Cardiac fibroblast (primary cell): ENCODE measurements around the gene DDN.

Source experiments
- DNase-seq, 2 donors: peaks; one replicate each; pipeline versions ENCODE4 v3.0.0 to v3.0.0-alpha.2; 2010; ENCODE audit warnings: low read depth in 2 of 2
- H3K4me3 ChIP-seq, 2 donors: replicated peaks in 1 of 2; 1 replicate in 1 of 2; 2 replicates in 1 of 2; pipeline ENCODE4 v1.5.1; 2011; ENCODE audit warnings: low read depth in 2 of 2, low read length in 2 of 2, mild to moderate bottlenecking in 2 of 2, moderate library complexity in 1 of 2
- CTCF ChIP-seq: IDR thresholded peaks from one replicate; pipeline ENCODE4 v1.5.1; 2011; ENCODE audit warnings: low read depth, mild to moderate bottlenecking, low read length, inconsistent platforms

DDN gene

GRCh38 chr12:48956279-48957140 is 42.7 kb downstream of the DDN start:
- peak; percentile 96 to 98 for DNase-seq
- TF ChIP-seq CTCF = no peak

GRCh38 chr12:48954841-48955501 is 44.2 kb downstream of the DDN start:
- DNase-seq = no peak
- H3K4me3 ChIP-seq = no peak overlapping the region
- no peak for TF ChIP-seq CTCF

More at GRCh38 chr12:48956279-48957140, 42.7 kb downstream of the DDN start:
- peak overlapping the region; percentile 78 to 99 for H3K4me3 ChIP-seq

- no peak overlapping the region for H3K4me3 ChIP-seq
- no peak for DNase-seq
- TF ChIP-seq CTCF = no peak
Measured at GRCh38 chr12:48954061-48954460, 45.1 kb downstream of the DDN start.

GRCh38 chr12:48952691-48953090 is 46.5 kb downstream of the DDN start:
- DNase-seq = no peak
- H3K4me3 ChIP-seq = no peak overlapping the region
- no peak for TF ChIP-seq CTCF

GRCh38 chr12:48947727-48948126 is 51.4 kb downstream of the DDN start:
- H3K4me3 ChIP-seq = no peak overlapping the region
- TF ChIP-seq CTCF = no peak

GRCh38 chr12:48946943-48947342 is 52.2 kb downstream of the DDN start:
- TF ChIP-seq CTCF = no peak
- no peak overlapping the region for H3K4me3 ChIP-seq
- DNase-seq = no peak

More at GRCh38 chr12:48947727-48948126, 51.4 kb downstream of the DDN start:
- no peak for DNase-seq
